ENCODE results near the gene RFWD3.

- TF ChIP-seq SP1 (IDR thresholded peaks at IDR 0.05) (no peak), ZNF384 (IDR thresholded peaks at IDR 0.05) (no peak), L3MBTL2 (conservative IDR thresholded peaks at IDR 0.05) (no peak), ARNT (IDR thresholded peaks at IDR 0.05) (no peak), FOXA1 (IDR thresholded peaks at IDR 0.05) (no peak)
Measured at GRCh38 chr16:74649839-74650504, 16.7 kb downstream of the RFWD3 start.

Data from HEK293T (cell line).